Stimulated activated naive CD8-positive, alpha-beta T cell treated with anti-CD3 and anti-CD28 coated beads, Interleukin-15, Interleukin-2, amounts not matched to agents 100 ng/mL and 50 ng/mL, for 24 hours (primary cell): ENCODE measurements around the gene KCNN3.

ENCODE experiments used
- H3K27ac Mint-ChIP-seq: one replicate; pipeline ENCODE4 v1.8.0; 2021; ENCODE audit warnings: mild to moderate bottlenecking, mixed read lengths
- H3K27me3 Mint-ChIP-seq: one replicate; pipeline ENCODE4 v1.8.0; 2021; ENCODE audit warnings: mixed read lengths
- H3K36me3 Mint-ChIP-seq: one replicate; pipeline ENCODE4 v1.8.0; 2021; ENCODE audit warnings: low read depth, mixed read lengths
- H3K4me1 Mint-ChIP-seq: one replicate; pipeline ENCODE4 v1.8.0; 2021; ENCODE audit warnings: low read depth, mixed read lengths
- H3K4me3 Mint-ChIP-seq: one replicate; pipeline ENCODE4 v1.8.0; 2021; ENCODE audit warnings: mild to moderate bottlenecking, mixed read lengths
- H3K9me3 Mint-ChIP-seq: one replicate; pipeline ENCODE4 v1.8.0; 2021; ENCODE audit warnings: mixed read lengths

KCNN3 gene

DNA sequence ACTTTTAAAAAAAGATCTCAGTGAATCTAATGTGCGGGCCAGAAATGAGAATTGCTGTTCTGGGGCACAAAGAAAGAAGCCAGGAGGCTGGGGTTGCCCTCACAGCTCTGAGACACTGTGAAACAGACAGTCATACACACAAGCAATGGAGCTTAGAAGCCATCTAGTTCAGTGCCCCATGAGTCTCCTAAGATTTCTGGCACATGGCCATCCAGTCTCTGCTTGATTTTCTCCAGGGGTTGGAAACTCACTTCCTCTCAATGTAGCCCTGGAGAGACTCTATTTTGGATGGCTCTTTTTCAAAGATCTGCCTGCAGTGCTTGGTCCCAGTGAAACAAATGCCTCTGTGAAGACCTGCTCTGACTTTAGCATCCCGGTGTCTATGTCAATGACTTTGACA lies 38.6 kb downstream of the KCNN3 start:
- Mint-ChIP-seq H3K27me3 (peaks cover 4% of the 10 kb centered on the region), H3K9me3 (no peaks in the 10 kb centered on the region), H3K4me3 (no peak overlapping the region), H3K36me3 (no peaks in the 10 kb centered on the region), H3K4me1 (no peaks in the 10 kb centered on the region), H3K27ac (no peak overlapping the region)

DNA sequence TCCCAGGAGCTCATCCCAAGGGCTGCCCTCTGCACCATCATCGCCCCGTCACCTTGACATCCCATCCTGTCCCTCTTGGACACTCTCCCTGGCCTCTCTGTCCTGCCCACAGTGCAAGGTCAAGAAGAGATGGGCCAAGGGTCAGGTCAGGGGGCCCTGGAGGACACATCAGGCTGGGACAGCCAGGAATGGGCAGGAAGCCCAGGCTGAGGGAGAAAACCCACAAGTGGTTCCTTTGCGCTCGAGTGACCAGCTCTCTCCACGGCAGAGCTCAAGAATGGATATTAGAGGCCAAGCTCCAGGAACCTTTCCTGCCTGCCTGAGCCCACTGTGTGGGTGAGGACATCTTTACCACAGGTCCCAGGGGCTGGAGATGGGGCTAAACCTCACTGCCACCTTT lies 41.0 kb downstream of the KCNN3 start:
- Mint-ChIP-seq H3K36me3 (no peaks in the 10 kb centered on the region), H3K27ac (no peak overlapping the region), H3K4me1 (no peaks in the 10 kb centered on the region), H3K27me3 (no peaks in the 10 kb centered on the region), H3K9me3 (no peaks in the 10 kb centered on the region), H3K4me3 (no peak overlapping the region)

GRCh38 chr1:154824179-154825000 lies 45.7 kb downstream of the KCNN3 start:
- Mint-ChIP-seq H3K4me3 (no peak overlapping the region), H3K9me3 (no peaks in the 10 kb centered on the region), H3K36me3 (no peaks in the 10 kb centered on the region), H3K4me1 (peaks cover 10% of the 10 kb centered on the region), H3K27ac (no peak overlapping the region), H3K27me3 (no peaks in the 10 kb centered on the region)

DNA sequence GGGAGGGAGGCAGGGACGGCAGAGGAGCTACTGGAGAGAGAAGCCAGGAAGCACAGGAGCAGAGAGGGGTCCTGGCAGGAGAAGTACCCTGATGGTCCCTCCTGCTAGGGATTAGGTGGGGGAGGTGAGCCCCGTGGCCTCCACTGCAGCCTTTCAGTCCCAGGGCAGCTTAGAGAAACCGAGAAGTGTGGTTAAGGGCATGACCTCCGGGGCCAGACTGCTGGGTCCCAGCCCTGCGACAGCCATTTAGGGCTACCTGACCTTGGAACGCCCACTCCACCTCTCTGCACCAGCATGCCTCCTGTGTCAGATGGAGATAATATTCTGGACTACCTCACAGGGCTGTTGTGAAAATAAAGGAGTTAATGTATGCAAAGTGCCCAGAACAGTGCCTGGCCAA lies 47.4 kb downstream of the KCNN3 start:
- Mint-ChIP-seq H3K36me3 (no peaks in the 10 kb centered on the region), H3K27me3 (no peaks in the 10 kb centered on the region), H3K4me1 (peaks cover 15% of the 10 kb centered on the region), H3K27ac (no peak overlapping the region), H3K9me3 (no peaks in the 10 kb centered on the region), H3K4me3 (no peak overlapping the region)

DNA sequence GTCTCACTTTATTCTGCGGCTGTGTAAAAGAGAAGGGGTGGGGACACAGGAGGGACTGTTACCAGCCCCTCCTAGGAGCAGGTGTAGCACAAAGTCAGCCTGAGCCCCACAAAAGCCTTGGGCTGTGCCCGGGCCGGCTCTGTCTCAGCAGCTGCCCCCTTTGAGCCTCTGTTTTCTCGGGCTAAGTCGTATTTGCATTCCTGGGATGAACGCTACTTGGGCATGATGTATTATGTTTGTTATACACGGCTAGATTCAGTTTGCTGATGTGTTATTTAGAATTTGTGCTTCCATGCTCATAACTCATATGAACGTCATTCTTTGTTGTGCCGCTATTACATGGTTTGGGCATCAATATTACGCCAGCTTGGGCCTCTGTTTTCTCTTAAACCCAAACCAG lies 47.8 kb downstream of the KCNN3 start:
- no peaks in the 10 kb centered on the region for H3K9me3 Mint-ChIP-seq
- no peak overlapping the region for H3K27ac Mint-ChIP-seq
- H3K4me1 Mint-ChIP-seq, result peaks cover 15% of the 10 kb centered on the region
- H3K36me3 Mint-ChIP-seq, result no peaks in the 10 kb centered on the region
- H3K27me3 Mint-ChIP-seq, result no peaks in the 10 kb centered on the region
- H3K4me3 Mint-ChIP-seq, result no peak overlapping the region

DNA sequence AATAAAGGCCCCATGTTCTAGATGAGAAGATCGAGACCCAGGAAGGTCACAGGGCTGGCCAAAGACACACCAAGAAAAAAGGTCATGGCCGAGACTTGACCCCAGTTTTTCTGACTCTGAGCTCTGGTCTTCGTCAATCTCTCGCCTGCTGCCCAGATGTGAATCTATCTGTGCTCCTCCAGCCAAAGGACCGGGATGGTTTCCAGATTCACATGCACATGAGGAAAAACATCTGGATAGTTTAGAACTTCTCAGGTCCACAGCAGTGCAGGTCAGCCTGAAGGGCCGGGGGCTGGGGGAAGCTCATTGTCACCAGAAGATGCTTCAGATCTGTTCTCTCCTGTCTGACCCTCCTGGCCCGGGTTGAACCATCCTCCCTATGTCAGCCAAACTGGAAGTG lies 49.0 kb downstream of the KCNN3 start:
- no peak overlapping the region for H3K27ac Mint-ChIP-seq
- H3K27me3 Mint-ChIP-seq, result peaks cover 4% of the 10 kb centered on the region
- H3K4me1 Mint-ChIP-seq, result peaks cover 15% of the 10 kb centered on the region
- H3K9me3 Mint-ChIP-seq, result no peaks in the 10 kb centered on the region
- H3K4me3 Mint-ChIP-seq, result no peak overlapping the region
- H3K36me3 Mint-ChIP-seq, result no peaks in the 10 kb centered on the region

DNA sequence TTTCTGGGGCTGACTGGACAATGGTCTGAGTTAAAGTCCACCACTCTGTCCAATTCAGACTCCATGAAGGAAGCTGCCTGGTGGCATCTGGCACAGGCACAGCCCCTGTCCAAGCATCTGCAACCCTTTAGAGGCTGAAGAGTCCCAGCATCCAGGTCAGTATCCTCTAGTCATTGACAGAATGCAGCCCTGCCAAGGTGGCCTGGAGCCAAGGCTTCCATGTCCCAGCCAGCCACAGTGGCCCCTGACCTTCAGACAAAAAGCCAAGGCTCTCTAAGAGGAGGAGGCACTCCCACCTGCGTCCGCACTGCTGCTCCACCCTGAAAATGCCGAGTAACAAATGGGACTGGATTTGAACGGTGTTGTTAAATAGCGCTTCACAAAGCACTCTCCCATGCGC lies 49.4 kb downstream of the KCNN3 start:
- Mint-ChIP-seq H3K27ac (no peak overlapping the region), H3K36me3 (no peaks in the 10 kb centered on the region), H3K27me3 (peaks cover 4% of the 10 kb centered on the region), H3K9me3 (no peaks in the 10 kb centered on the region), H3K4me3 (no peak overlapping the region), H3K4me1 (peaks cover 15% of the 10 kb centered on the region)

GRCh38 chr1:154819628-154820590 lies 50.2 kb downstream of the KCNN3 start:
- H3K4me3 Mint-ChIP-seq, result no peak overlapping the region
- H3K27me3 Mint-ChIP-seq, result peaks cover 4% of the 10 kb centered on the region

DNA sequence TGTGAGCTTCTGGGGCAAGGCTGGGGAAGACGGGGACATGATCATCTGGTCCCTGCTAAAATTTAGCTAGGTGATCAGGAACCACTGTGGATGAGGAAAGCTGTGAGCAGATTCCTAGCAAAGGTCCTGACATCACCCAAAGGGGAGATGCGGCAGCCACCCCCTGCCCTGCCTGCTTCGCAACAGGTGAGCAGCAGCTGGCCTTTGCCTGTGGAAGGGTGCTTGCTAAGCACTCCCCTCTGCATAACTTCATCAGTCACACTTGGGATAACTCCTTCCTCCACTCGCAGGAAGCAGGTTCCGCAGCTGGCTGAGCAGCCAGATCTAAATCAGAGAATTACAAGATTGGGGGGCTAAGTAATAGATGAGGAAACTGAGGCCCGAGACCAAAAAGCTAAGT lies 51.2 kb downstream of the KCNN3 start:
- H3K9me3 Mint-ChIP-seq, result no peaks in the 10 kb centered on the region
- H3K4me1 Mint-ChIP-seq, result peaks cover 15% of the 10 kb centered on the region
- no peak overlapping the region for H3K27ac Mint-ChIP-seq
- H3K27me3 Mint-ChIP-seq, result peaks cover 4% of the 10 kb centered on the region
- no peak overlapping the region for H3K4me3 Mint-ChIP-seq
- H3K36me3 Mint-ChIP-seq, result no peaks in the 10 kb centered on the region

More at GRCh38 chr1:154819628-154820590, 50.2 kb downstream of the KCNN3 start:
- peaks cover 15% of the 10 kb centered on the region for H3K4me1 Mint-ChIP-seq
- no peaks in the 10 kb centered on the region for H3K36me3 Mint-ChIP-seq
- no peaks in the 10 kb centered on the region for H3K9me3 Mint-ChIP-seq
- H3K27ac Mint-ChIP-seq, result no peak overlapping the region

DNA sequence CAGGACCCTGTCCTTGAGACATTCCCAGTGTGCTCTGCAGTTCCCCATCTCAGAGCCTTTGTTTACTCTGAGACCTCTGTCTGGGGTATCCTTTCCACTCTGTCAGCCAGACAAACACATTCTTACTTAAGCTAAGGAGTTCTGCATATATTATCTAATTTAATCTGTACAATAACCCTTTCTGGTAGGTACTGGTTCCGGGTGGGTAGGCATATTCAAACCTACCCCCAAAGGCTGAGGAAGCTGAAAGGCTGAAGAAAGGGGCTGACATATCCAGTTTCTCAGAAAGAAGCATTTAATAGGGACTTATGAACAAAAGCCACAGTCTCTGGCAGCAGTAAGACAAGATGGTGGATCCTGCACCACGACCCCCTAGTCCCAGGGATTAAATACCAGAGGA lies 53.1 kb downstream of the KCNN3 start:
- Mint-ChIP-seq H3K4me1 (peaks cover 15% of the 10 kb centered on the region), H3K9me3 (no peaks in the 10 kb centered on the region), H3K27me3 (peaks cover 4% of the 10 kb centered on the region), H3K36me3 (no peaks in the 10 kb centered on the region), H3K27ac (no peak overlapping the region), H3K4me3 (no peak overlapping the region)

- peaks cover 15% of the 10 kb centered on the region for H3K4me1 Mint-ChIP-seq
- H3K36me3 Mint-ChIP-seq, result no peaks in the 10 kb centered on the region
- H3K4me3 Mint-ChIP-seq, result no peak overlapping the region
- H3K27ac Mint-ChIP-seq, result no peak overlapping the region
- peaks cover 4% of the 10 kb centered on the region for H3K27me3 Mint-ChIP-seq
- H3K9me3 Mint-ChIP-seq, result no peaks in the 10 kb centered on the region
Measured at GRCh38 chr1:154816369-154816768, 53.7 kb downstream of the KCNN3 start.

DNA sequence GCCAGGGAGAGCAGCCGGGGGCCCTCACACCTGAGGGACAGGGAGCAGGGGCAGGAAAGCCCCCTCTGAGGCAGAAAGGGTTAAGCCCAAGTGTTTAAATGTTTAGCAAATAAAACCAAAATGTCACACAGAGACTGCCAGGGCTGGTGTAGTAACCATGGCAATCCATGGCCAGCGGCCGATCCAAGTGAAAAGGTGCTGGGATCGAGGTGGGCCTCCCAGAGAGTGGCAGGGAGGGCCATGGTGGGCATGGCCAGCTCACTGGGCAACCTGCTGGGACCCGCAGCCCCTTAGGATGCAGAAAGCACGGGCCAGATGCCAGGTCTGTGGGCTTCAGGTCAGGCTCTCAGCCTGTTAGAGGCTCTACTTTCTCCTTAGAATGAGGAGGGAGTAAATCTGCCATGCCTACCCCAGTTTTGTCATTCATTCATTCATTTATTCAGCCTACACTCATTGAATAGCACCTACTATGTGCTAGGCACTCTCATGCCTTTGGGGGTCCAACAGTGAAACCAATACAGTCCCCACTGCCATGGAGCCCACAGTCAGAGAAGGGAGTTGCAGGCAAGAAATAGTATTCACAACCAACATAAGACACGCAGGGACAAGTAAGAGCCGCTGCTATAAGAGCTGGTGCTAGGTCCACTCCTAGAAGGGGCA lies 56.1 kb downstream of the KCNN3 start:
- H3K27me3 Mint-ChIP-seq, result peaks cover 4% of the 10 kb centered on the region
- peaks cover 22% of the 10 kb centered on the region for H3K4me1 Mint-ChIP-seq
- no peaks in the 10 kb centered on the region for H3K9me3 Mint-ChIP-seq
- no peak overlapping the region for H3K27ac Mint-ChIP-seq
- no peak overlapping the region for H3K4me3 Mint-ChIP-seq
- H3K36me3 Mint-ChIP-seq, result no peaks in the 10 kb centered on the region

GRCh38 chr1:154813300-154813816 lies 56.7 kb downstream of the KCNN3 start:
- no peak overlapping the region for H3K4me3 Mint-ChIP-seq
- H3K27ac Mint-ChIP-seq, result no peak overlapping the region
- H3K4me1 Mint-ChIP-seq, result peaks cover 23% of the 10 kb centered on the region
- no peaks in the 10 kb centered on the region for H3K36me3 Mint-ChIP-seq
- H3K27me3 Mint-ChIP-seq, result peaks cover 5% of the 10 kb centered on the region
- no peaks in the 10 kb centered on the region for H3K9me3 Mint-ChIP-seq

GRCh38 chr1:154812877-154813276 lies 57.2 kb downstream of the KCNN3 start:
- Mint-ChIP-seq H3K27ac (no peak overlapping the region), H3K27me3 (peaks cover 10% of the 10 kb centered on the region), H3K4me1 (peaks cover 23% of the 10 kb centered on the region), H3K36me3 (no peaks in the 10 kb centered on the region), H3K9me3 (no peaks in the 10 kb centered on the region), H3K4me3 (no peak overlapping the region)

DNA sequence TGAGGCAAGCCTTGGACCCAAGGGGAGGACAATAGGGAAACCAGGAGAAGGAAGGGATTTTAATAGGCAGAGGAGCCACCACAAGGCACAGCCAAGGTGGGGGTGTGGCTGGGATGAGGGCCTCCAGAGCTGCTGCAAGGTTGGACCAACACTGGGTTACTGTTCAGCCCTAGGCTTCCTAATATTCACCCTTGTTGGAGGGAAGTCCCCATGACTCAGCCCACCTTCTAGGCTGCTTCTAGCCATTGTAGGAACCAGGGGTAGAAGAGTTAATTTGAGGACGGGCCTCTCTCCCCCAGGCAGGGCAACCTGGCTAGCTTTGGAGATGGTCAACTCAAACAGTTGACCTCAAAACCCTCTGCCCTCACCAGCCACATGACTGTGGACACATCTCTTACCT lies 59.5 kb downstream of the KCNN3 start:
- Mint-ChIP-seq H3K27me3 (peaks cover 8% of the 10 kb centered on the region), H3K36me3 (no peaks in the 10 kb centered on the region), H3K4me1 (peaks cover 26% of the 10 kb centered on the region), H3K27ac (peak overlapping the region; percentile 50), H3K4me3 (no peak overlapping the region), H3K9me3 (no peaks in the 10 kb centered on the region)
